ENCODE results near the gene MMD2.

MMD2 gene

GRCh38 chr7:4880218-4880617 is 78.8 kb downstream of the MMD2 start:
- no peak overlapping the region for H3K4me3 ChIP-seq (ENCODE audit: low read depth, low read length)
- TF ChIP-seq CTCF (IDR thresholded peaks at IDR 0.05; ENCODE audit: insufficient read depth, low read depth, low read length, missing control alignments): no peak
- DNase-seq (ENCODE audit: low read depth): no peak

GRCh38 chr7:4879396-4880081 is 79.4 kb downstream of the MMD2 start:
- no peak for TF ChIP-seq CTCF (IDR thresholded peaks at IDR 0.05; ENCODE audit: insufficient read depth, low read depth, low read length, missing control alignments)
- H3K4me3 ChIP-seq (ENCODE audit: low read depth, low read length): no peak overlapping the region
- DNase-seq (ENCODE audit: low read depth): no peak

GRCh38 chr7:4878336-4879335 is 80.4 kb downstream of the MMD2 start:
- no peak for TF ChIP-seq CTCF (IDR thresholded peaks at IDR 0.05; ENCODE audit: insufficient read depth, low read depth, low read length, missing control alignments)
- no peak overlapping the region for H3K4me3 ChIP-seq (ENCODE audit: low read depth, low read length)
- DNase-seq (ENCODE audit: low read depth): no peak

- TF ChIP-seq CTCF (IDR thresholded peaks at IDR 0.05; ENCODE audit: insufficient read depth, low read depth, low read length, missing control alignments): no peak
- DNase-seq (ENCODE audit: low read depth): no peak
- no peak overlapping the region for H3K4me3 ChIP-seq (ENCODE audit: low read depth, low read length)
These were observed 82.4 kb downstream of the MMD2 start for GRCh38 chr7:4876586-4876985.

GRCh38 chr7:4875391-4875790 is 83.6 kb downstream of the MMD2 start:
- H3K4me3 ChIP-seq (ENCODE audit: low read depth, low read length): no peak overlapping the region
- DNase-seq (ENCODE audit: low read depth): no peak
- no peak for TF ChIP-seq CTCF (IDR thresholded peaks at IDR 0.05; ENCODE audit: insufficient read depth, low read depth, low read length, missing control alignments)

- no peak for DNase-seq (ENCODE audit: low read depth)
- TF ChIP-seq CTCF (IDR thresholded peaks at IDR 0.05; ENCODE audit: insufficient read depth, low read depth, low read length, missing control alignments): no peak
These were observed 85.7 kb downstream of the MMD2 start for GRCh38 chr7:4873071-4873944.

More at GRCh38 chr7:4873071-4873944, 85.7 kb downstream of the MMD2 start:
- no peak overlapping the region for H3K4me3 ChIP-seq (ENCODE audit: low read depth, low read length)

Data from GM12865 (cell line).